Measurements from ENCODE around the gene ZEB2. TPM values are rescaled to one million over a fixed set of nuclear protein-coding genes. Genes with fewer than 3 reads are reported as not detected.
A peak's percentile ranks its signal among the peaks of the same experiment; 100 is the strongest.

ZEB2 gene
- polyA plus RNA-seq (2012; ENCODE audit: insufficient read depth, insufficient read length), result 5.1 TPM

GRCh38 chr2:144519934-144520731 is at the start of gene ZEB2:
ZEB2 (minus strand) TSS chr2:144520119; CDS start chr2:144517350, 2,769 bp downstream.
- no peak within 1 kb of the TSS for H3K4me3 ChIP-seq (ENCODE audit: low read length)
- no peak for DNase-seq (ENCODE audit: low read depth, low spot score)

GRCh38 chr2:144567745-144568144 is 47.8 kb upstream of the ZEB2 start:
- H3K4me3 ChIP-seq (ENCODE audit: low read length), result no peak overlapping the region
- no peak for DNase-seq (ENCODE audit: low read depth, low spot score)

- no peak for DNase-seq (ENCODE audit: low read depth, low spot score)
Observed at GRCh38 chr2:144566448-144566847, 46.5 kb upstream of the ZEB2 start.

DNA sequence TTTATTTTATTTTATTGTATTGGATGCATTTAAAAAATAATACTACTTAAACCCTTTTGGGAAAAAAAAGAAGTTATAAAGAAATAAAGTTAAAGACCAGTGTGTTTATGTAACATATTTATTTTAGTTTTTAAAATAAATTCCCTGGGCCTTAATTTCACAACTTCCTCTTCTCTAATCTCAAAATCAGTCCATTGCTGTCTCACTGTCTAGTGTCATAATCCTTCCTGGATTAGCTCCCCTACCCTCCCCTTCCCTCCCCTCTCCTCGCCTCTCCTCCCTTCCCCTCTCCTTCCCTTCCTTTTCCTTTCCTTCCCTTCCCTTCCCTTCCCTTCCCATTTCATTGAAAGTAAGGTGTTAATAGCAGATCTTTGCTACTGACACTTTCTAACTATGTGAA is 40.3 kb upstream of the ZEB2 start:
- H3K4me3 ChIP-seq (ENCODE audit: low read length), result no peak overlapping the region
- no peak for DNase-seq (ENCODE audit: low read depth, low spot score)

More at GRCh38 chr2:144566448-144566847, 46.5 kb upstream of the ZEB2 start:
- no peak overlapping the region for H3K4me3 ChIP-seq (ENCODE audit: low read length)

- DNase-seq (ENCODE audit: low read depth, low spot score), result no peak
- no peak overlapping the region for H3K4me3 ChIP-seq (ENCODE audit: low read length)
Observed at GRCh38 chr2:144559681-144560080, 39.8 kb upstream of the ZEB2 start.

- no peak for DNase-seq (ENCODE audit: low read depth, low spot score)
- no peak overlapping the region for H3K4me3 ChIP-seq (ENCODE audit: low read length)
Observed at GRCh38 chr2:144559242-144559641, 39.3 kb upstream of the ZEB2 start.

GRCh38 chr2:144554492-144555210 is 34.7 kb upstream of the ZEB2 start:
- DNase-seq (ENCODE audit: low read depth, low spot score), result no peak
- no peak overlapping the region for H3K4me3 ChIP-seq (ENCODE audit: low read length)

DNA sequence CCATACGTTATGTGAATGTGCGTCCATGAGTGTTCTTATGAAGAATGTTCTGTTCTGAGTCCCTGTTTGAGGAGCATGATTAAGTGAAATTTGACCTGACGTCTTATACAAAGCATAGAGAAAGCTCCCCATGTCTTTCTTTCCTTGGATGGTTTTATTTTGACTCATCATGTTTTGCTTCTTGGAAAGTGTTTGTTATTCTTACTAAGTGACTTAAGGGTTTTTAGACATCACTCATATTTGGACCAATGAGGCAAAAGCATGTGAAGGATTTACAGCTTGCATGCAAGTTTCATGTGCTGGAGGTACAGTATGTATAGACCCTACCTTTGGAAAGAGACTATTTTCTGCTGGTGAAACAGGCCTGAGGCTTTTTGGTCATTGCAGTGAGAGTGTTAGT is 33.5 kb upstream of the ZEB2 start:
- H3K4me3 ChIP-seq (ENCODE audit: low read length), result no peak overlapping the region
- no peak for DNase-seq (ENCODE audit: low read depth, low spot score)

DNA sequence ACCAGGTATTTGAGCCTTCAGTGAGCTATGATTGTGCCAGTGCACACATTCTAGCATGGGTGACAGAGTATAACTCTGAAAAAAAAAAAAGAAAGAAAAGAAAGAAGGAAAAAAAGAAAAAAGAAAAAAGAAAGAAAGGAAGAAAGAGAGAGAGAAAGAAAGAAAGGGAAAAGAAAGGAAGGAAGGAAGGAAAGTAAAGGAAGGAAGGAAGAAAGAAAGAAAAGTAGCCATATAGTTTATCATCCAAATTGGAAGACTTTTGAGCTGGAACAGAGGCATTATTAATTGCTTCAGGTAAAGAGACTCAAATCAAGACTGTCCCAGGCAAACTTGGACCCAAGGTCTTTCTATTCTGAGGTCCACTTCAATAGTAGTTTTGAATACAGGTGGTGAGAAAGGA is 32.9 kb upstream of the ZEB2 start:
- H3K4me3 ChIP-seq (ENCODE audit: low read length), result no peak overlapping the region
- DNase-seq (ENCODE audit: low read depth, low spot score), result no peak

- no peak for DNase-seq (ENCODE audit: low read depth, low spot score)
- no peak overlapping the region for H3K4me3 ChIP-seq (ENCODE audit: low read length)
Observed at GRCh38 chr2:144550911-144551310, 31.0 kb upstream of the ZEB2 start.

- no peak overlapping the region for H3K4me3 ChIP-seq (ENCODE audit: low read length)
- no peak for DNase-seq (ENCODE audit: low read depth, low spot score)
Observed at GRCh38 chr2:144550084-144550483, 30.2 kb upstream of the ZEB2 start.

GRCh38 chr2:144548532-144549191 is 28.7 kb upstream of the ZEB2 start:
- H3K4me3 ChIP-seq (ENCODE audit: low read length), result no peak overlapping the region
- peak; percentile 5 for DNase-seq (ENCODE audit: low read depth, low spot score)

DNA sequence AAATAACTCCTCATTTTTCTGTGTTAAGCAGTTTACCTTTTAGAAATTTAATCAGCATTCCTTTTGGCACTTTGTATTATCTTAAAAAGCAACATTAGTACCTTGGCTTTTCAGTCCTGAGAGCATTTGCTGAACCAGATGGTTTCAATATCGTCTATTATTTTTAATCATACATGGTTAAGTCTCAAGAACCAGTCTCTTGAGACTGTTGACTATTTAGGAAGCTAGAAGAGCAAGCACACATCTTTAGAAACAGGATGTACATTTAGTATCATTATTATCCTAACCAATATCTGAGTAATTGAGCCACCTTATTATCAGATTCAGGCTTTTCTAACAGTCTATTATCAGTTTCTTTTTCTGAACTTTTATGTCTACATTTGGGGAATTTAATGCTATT is 28.2 kb upstream of the ZEB2 start:
- H3K4me3 ChIP-seq (ENCODE audit: low read length), result no peak overlapping the region
- DNase-seq (ENCODE audit: low read depth, low spot score), result no peak

DNA sequence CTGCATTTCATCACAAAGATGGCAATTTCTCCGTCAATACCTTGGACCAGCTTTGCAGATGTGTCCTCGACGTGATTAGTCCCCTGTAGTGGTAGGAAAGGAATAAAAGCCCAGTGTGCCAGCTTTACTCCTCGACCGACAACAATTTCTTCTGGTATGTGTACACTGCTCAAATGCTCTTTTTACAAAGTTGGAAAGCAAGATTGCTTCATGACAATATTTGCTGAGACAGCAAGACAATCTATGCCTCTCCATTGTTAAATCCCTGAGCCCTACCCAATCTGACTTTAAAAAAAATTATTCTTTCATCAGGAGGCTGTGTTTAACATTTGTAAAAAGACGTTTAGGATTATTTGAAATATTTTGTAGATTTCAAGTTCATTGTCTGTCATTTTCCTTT is 27.6 kb upstream of the ZEB2 start:
- no peak for DNase-seq (ENCODE audit: low read depth, low spot score)
- H3K4me3 ChIP-seq (ENCODE audit: low read length), result no peak overlapping the region

DNA sequence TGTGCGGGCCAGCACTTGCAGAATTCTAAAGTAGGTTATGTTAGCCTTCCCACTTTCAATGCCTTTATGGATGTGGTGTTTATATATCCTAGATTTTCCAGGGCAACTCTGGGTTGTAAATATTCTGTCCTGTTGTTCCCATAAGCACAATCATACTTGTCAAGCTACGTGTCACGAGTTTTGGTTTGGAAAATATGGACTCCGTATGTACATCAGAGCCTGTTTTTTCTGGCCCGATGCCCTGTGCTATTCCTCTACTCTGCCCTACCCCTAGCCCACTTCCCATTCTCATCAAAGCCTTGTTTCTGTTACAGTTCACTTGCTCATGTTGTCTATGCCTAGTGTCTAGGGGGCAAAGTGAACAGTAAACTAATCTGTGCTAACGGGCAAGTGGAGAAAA is 27.0 kb upstream of the ZEB2 start:
- no peak overlapping the region for H3K4me3 ChIP-seq (ENCODE audit: low read length)
- DNase-seq (ENCODE audit: low read depth, low spot score), result no peak

GRCh38 chr2:144545787-144546186 is 25.9 kb upstream of the ZEB2 start:
- H3K4me3 ChIP-seq (ENCODE audit: low read length), result no peak overlapping the region
- DNase-seq (ENCODE audit: low read depth, low spot score), result no peak

GRCh38 chr2:144544053-144544452 is 24.1 kb upstream of the ZEB2 start:
- no peak overlapping the region for H3K4me3 ChIP-seq (ENCODE audit: low read length)
- DNase-seq (ENCODE audit: low read depth, low spot score), result no peak

GRCh38 chr2:144541396-144541795 is 21.5 kb upstream of the ZEB2 start:
- no peak for DNase-seq (ENCODE audit: low read depth, low spot score)
- no peak overlapping the region for H3K4me3 ChIP-seq (ENCODE audit: low read length)

DNA sequence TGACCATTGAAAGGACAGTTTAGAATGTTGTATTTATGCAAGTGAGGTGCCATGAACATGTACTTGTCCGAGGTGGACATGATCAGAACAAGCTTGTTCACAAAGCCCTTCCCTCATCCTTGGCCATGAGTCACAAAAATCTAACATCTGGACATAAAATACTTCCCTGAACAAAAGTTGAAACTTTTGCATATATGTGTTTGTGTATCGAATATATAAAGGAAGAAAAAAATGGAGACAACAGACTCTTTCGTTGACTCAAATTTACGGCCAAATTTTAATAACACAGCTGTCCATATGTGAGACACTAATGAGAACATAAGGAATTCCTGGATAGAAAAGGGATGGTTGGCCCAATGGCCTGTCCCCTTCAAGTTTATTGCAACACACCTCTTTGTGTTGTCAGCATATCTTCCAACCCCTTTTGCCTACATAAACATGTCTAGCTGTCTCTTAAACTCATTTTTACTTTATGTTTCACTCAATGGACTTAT is 19.4 kb upstream of the ZEB2 start:
- DNase-seq (ENCODE audit: low read depth, low spot score), result no peak
- H3K4me3 ChIP-seq (ENCODE audit: low read length), result no peak overlapping the region

DNA sequence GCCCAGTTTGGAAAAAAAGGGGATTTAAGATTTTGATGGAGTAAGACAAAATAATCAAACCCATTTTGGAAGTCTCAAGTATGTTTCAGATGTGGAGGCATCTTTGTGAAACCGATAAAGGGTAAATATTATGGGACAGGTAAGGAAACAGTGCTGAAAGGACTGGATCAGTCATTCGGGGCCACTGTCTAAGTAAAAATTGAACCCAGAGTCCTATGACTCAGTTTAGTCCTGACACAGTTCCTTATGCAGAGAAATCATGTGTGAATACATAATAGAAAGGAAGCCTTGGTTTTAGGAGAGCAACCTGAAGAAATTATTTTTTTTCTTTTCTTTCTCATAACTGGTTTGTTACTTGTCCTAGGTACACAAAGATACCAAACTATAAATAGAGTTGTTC is 15.4 kb upstream of the ZEB2 start:
- no peak overlapping the region for H3K4me3 ChIP-seq (ENCODE audit: low read length)

More for the DNA sequence above, 15.4 kb upstream of the ZEB2 start:
- DNase-seq (ENCODE audit: low read depth, low spot score), result no peak
